SK-N-SH (cell line): ENCODE results near the gene TGM2. TPM values are rescaled to one million over a fixed set of nuclear protein-coding genes. Genes with fewer than 3 reads are reported as not detected.
A peak's percentile ranks its signal among the peaks of the same experiment; 100 is the strongest.

ENCODE experiments used
- CTCF ChIA-PET: fragments of 300-600, 350-600 bp; formaldehyde crosslinking; extraction: SDS; loops from one replicate; lab custom pipeline; 2021; lab: Yijun Ruan, JAX
- POLR2A ChIA-PET: fragments of 350-600 bp; sonication (Branson Sonifier 250); formaldehyde crosslinking; extraction: SDS; loops from one replicate; lab custom pipeline; 2020; ENCODE audit warnings: antibody characterized with exemption, inconsistent platforms; lab: Yijun Ruan, JAX
- DNase-seq: peaks from one replicate; pipeline ENCODE4 v3.0.0; 2012
- H2AFZ ChIP-seq: fragments of 200-600 bp; sonication (generic); 2 replicates; pipeline ENCODE4 v1.8.1; 2016; ENCODE audit warnings: antibody characterized with exemption, mild to moderate bottlenecking, low read depth
- H3F3A ChIP-seq: fragments of 200-600 bp; sonication (generic); replicated peaks from 2 replicates; pipeline ENCODE3; 2016; ENCODE audit warnings: antibody characterized with exemption, mild to moderate bottlenecking; ENCODE audit not compliant: insufficient read depth
- H3K27ac ChIP-seq, 2 experiments: fragments of 200-500 bp in 1 of 2; fragments of 200-600 bp in 1 of 2; sonication (Bioruptor generic) in 1 of 2; sonication (generic), shearing (Covaris generic) in 1 of 2; 2 replicates each; pipeline versions ENCODE4 v1.5.1 to v1.6.1; 2014 to 2016; ENCODE audit warnings: low read depth in 2 of 2, inconsistent platforms in 1 of 2, low read length in 1 of 2, mild to moderate bottlenecking in 1 of 2, mixed read lengths in 1 of 2
- H3K27me3 ChIP-seq: fragments of 200-600 bp; sonication (generic), shearing (Covaris generic); 2 replicates; pipeline ENCODE4 v1.6.1; 2016; ENCODE audit warnings: mixed run types; ENCODE audit not compliant: insufficient read depth
- H3K36me3 ChIP-seq, 2 experiments: fragments of 200-500 bp in 1 of 2; fragments of 200-600 bp in 1 of 2; sonication (Bioruptor generic) in 1 of 2; sonication (generic) in 1 of 2; replicated peaks in 1 of 2; 2 replicates each; pipeline versions ENCODE3 to v1.5.1; 2014 to 2016; ENCODE audit warnings: low read length in 1 of 2, mild to moderate bottlenecking in 1 of 2; ENCODE audit not compliant: insufficient read depth in 2 of 2, control insufficient read depth in 1 of 2
- H3K4me1 ChIP-seq, 2 experiments: fragments of 200-500 bp in 1 of 2; fragments of 200-600 bp in 1 of 2; sonication (Bioruptor generic) in 1 of 2; sonication (generic), shearing (Covaris generic) in 1 of 2; 2 replicates each; pipeline versions ENCODE4 v1.5.1 to v1.6.1; 2014 to 2016; ENCODE audit warnings: low read depth in 1 of 2, low read length in 1 of 2, mixed run types in 1 of 2; ENCODE audit not compliant: insufficient read depth in 2 of 2, control insufficient read depth in 1 of 2
- H3K4me2 ChIP-seq: fragments of 200-600 bp; sonication (generic), shearing (Covaris generic); 2 replicates; pipeline ENCODE4 v1.6.1; 2017; ENCODE audit warnings: mixed run types
- H3K4me3 ChIP-seq, 2 experiments: fragments of 200-500 bp in 1 of 2; fragments of 200-600 bp in 1 of 2; sonication (Bioruptor generic) in 1 of 2; sonication (generic), shearing (Covaris generic) in 1 of 2; 2 replicates each; pipeline versions ENCODE4 v1.5.1 to v1.8.1; 2014 to 2016; ENCODE audit warnings: low read depth in 2 of 2, inconsistent platforms in 1 of 2, low read length in 1 of 2, mild to moderate bottlenecking in 1 of 2, mixed read lengths in 1 of 2, moderate library complexity in 1 of 2
- H3K79me2 ChIP-seq: fragments of 200-600 bp; sonication (generic); 2 replicates; pipeline ENCODE4 v1.8.1; 2017; ENCODE audit warnings: mild to moderate bottlenecking; ENCODE audit not compliant: insufficient read depth
- H3K9ac ChIP-seq: fragments of 200-600 bp; sonication (generic); 2 replicates; pipeline ENCODE4 v1.6.1; 2017; ENCODE audit warnings: mixed run types
- H3K9me2 ChIP-seq: fragments of 200-600 bp; sonication (generic); 2 replicates; pipeline ENCODE4 v1.6.1; 2017; ENCODE audit warnings: mixed run types
- H3K9me3 ChIP-seq: fragments of 200-600 bp; sonication (generic); 2 replicates; pipeline ENCODE4 v1.6.1; 2017; ENCODE audit warnings: mixed run types, mild to moderate bottlenecking, moderate library complexity
- H4K20me1 ChIP-seq: fragments of 200-600 bp; sonication (generic); 2 replicates; pipeline ENCODE4 v1.6.1; 2017; ENCODE audit warnings: mild to moderate bottlenecking, mixed run types; ENCODE audit not compliant: insufficient read depth
- CHD2 ChIP-seq: fragments of 150-350 bp; IDR thresholded peaks from 2 replicates; pipeline ENCODE4 v1.6.1; 2018; ENCODE audit warnings: low read length; ENCODE audit not compliant: partially characterized antibody
- CTCF ChIP-seq: fragments of 200-600 bp; sonication (generic); IDR thresholded peaks from 2 replicates; pipeline ENCODE4 v1.6.1; 2017; ENCODE audit warnings: antibody characterized with exemption, mild to moderate bottlenecking, moderate library complexity
- ELF1 ChIP-seq: IDR thresholded peaks from 2 replicates; pipeline ENCODE4 v1.4.0; 2012
- EZH2phosphoT487 ChIP-seq: fragments of 200-600 bp; sonication (generic); IDR thresholded peaks from 2 replicates; pipeline ENCODE4 v1.6.1; 2017; ENCODE audit warnings: low read depth, mixed run types, mild to moderate bottlenecking, antibody characterized with exemption, moderate library complexity, borderline replicate concordance
- FOSL2 ChIP-seq: IDR thresholded peaks from 2 replicates; pipeline ENCODE4 v1.4.0; 2012; ENCODE audit warnings: low read depth, mild to moderate bottlenecking, moderate library complexity, borderline replicate concordance
- GABPA ChIP-seq: IDR thresholded peaks from 2 replicates; pipeline ENCODE4 v1.4.0; 2012; ENCODE audit warnings: low read depth, mild to moderate bottlenecking
- GATA2 ChIP-seq: sonication (generic); formaldehyde crosslinking; IDR thresholded peaks from 2 replicates; pipeline ENCODE4 v1.5.0; 2020; ENCODE audit warnings: mild to moderate bottlenecking, missing genetic modification reagents
- IRF3 ChIP-seq: fragments of 150-350 bp; IDR thresholded peaks from 2 replicates; pipeline ENCODE4 v1.6.1; 2016; ENCODE audit warnings: mild to moderate bottlenecking, low read depth, low read length
- JUND ChIP-seq: IDR thresholded peaks from 2 replicates; pipeline ENCODE4 v1.4.0; 2012
- MAX ChIP-seq: IDR thresholded peaks from 2 replicates; pipeline ENCODE4 v1.4.0; 2012; ENCODE audit warnings: low read depth
- MEF2A ChIP-seq: IDR thresholded peaks from 2 replicates; pipeline ENCODE4 v1.4.0; 2012; ENCODE audit warnings: low read depth, borderline replicate concordance
- MXI1 ChIP-seq: IDR thresholded peaks from 2 replicates; pipeline ENCODE4 v1.6.1; 2012; ENCODE audit warnings: mild to moderate bottlenecking, low read depth, low read length, improper control_type of control experiment
- NRF1 ChIP-seq: IDR thresholded peaks from 2 replicates; pipeline ENCODE4 v1.6.1; 2012; ENCODE audit warnings: low read depth, mild to moderate bottlenecking, low read length
- PBX3 ChIP-seq: IDR thresholded peaks from 2 replicates; pipeline ENCODE4; 2012
- POLR2AphosphoS5 ChIP-seq: IDR thresholded peaks from 2 replicates; pipeline ENCODE4 v1.6.1; 2012; ENCODE audit warnings: low read depth, low read length
- RAD21 ChIP-seq: IDR thresholded peaks from 2 replicates; pipeline ENCODE4 v1.6.1; 2012; ENCODE audit warnings: mild to moderate bottlenecking, low read length
- REST ChIP-seq: IDR thresholded peaks from 2 replicates; pipeline ENCODE4 v1.6.1; 2012; ENCODE audit warnings: mild to moderate bottlenecking, low read depth, low read length, moderate library complexity
- RXRA ChIP-seq: IDR thresholded peaks from 2 replicates; pipeline ENCODE4 v1.4.0; 2012; ENCODE audit warnings: low read depth, mild to moderate bottlenecking, borderline replicate concordance
- SIN3A ChIP-seq: IDR thresholded peaks from 2 replicates; pipeline ENCODE4 v1.6.1; 2012; ENCODE audit warnings: low read depth, mild to moderate bottlenecking, low read length, moderate library complexity, borderline replicate concordance
- TAF1 ChIP-seq: IDR thresholded peaks from 2 replicates; pipeline ENCODE4 v1.6.1; 2012; ENCODE audit warnings: low read depth, mild to moderate bottlenecking, low read length, moderate library complexity, borderline replicate concordance
- TCF12 ChIP-seq: IDR thresholded peaks from 2 replicates; pipeline ENCODE4 v1.4.0; 2012
- USF2 ChIP-seq: fragments of 150-350 bp; IDR thresholded peaks from 2 replicates; pipeline ENCODE4 v1.6.1; 2017; ENCODE audit warnings: antibody characterized with exemption, low read length, low read depth, borderline replicate concordance
- ZBTB33 ChIP-seq: IDR thresholded peaks from 2 replicates; pipeline ENCODE4 v1.4.0; 2012; ENCODE audit warnings: low read depth, borderline replicate concordance
- WGBS: methylation state at CpG from one replicate; pipeline ENCODE4 v1.1.6; 2017; ENCODE audit warnings: low lambda C conversion rate; 5-methylcytosine and 5-hydroxymethylcytosine counted together
- polyA plus RNA-seq, 3 experiments: library from polyadenylated mRNA; depleted of rRNA; stranded (reverse); fragments of >200 nt; gene quantifications; 2 replicates each; pipeline ENCODE4 v1.2.3, GENCODE V29; 2012

TGM2 gene
- polyA plus RNA-seq, 1 of the 3 experiments (the other 2 are of a cell fraction): 676 TPM

GRCh38 chr20:38094373-38094891, 70.6 kb downstream of the TGM2 start:
- Histone ChIP-seq H3K9me2 (no peaks in the 10 kb centered on the region), H3K4me3 (no peak overlapping the region), H3K27ac (peak overlapping the region; percentile 69 to 75), H4K20me1 (no peaks in the 10 kb centered on the region), H3K36me3 (peaks cover 15 to 28% of the 10 kb centered on the region in 2 experiments), H3K9ac (no peak overlapping the region), H3K4me2 (no peak overlapping the region), H2AFZ (no peak overlapping the region), H3F3A (peaks cover 13% of the 10 kb centered on the region), H3K79me2 (no peaks in the 10 kb centered on the region), H3K4me1 (peaks cover 16 to 38% of the 10 kb centered on the region in 2 experiments), H3K9me3 (no peaks in the 10 kb centered on the region), H3K27me3 (no peaks in the 10 kb centered on the region)
- ChIA-PET POLR2A (no interaction called here), CTCF (interaction anchor here (1.3 to 12.9 kb wide), 4 partner anchors 13 to 126 kb away, joined by 3 to 118 read pairs (median 8); no protein-coding TSS in a partner anchor)
- WGBS: 47% methylated on average over 1 of the region's 1 CpG
- no peak for DNase-seq
- no peak for TF ChIP-seq RXRA
- TF ChIP-seq FOSL2: peak; percentile 41
- TF ChIP-seq EZH2phosphoT487: no peak
- TF ChIP-seq JUND: peak; percentile 61
- TF ChIP-seq CHD2: no peak
- no peak for TF ChIP-seq GATA2 (CRISPR knock-in tag)
- TF ChIP-seq NRF1: no peak
- no peak for TF ChIP-seq SIN3A
- TF ChIP-seq TCF12: peak; percentile 76
- no peak for TF ChIP-seq TAF1
- TF ChIP-seq ELF1: no peak
- no peak for TF ChIP-seq MAX
- TF ChIP-seq ZBTB33: no peak
- no peak for TF ChIP-seq CTCF
- no peak for TF ChIP-seq USF2
- TF ChIP-seq PBX3: peak; percentile 62
- TF ChIP-seq MEF2A: no peak
- TF ChIP-seq RAD21: no peak
- TF ChIP-seq IRF3: no peak
- TF ChIP-seq POLR2AphosphoS5: no peak
- no peak for TF ChIP-seq REST
- TF ChIP-seq GABPA: no peak
- TF ChIP-seq MXI1: no peak
